Measurements from ENCODE around the gene ZFHX2. TPM values are rescaled to one million over a fixed set of nuclear protein-coding genes. Genes with fewer than 3 reads are reported as not detected.
A peak's percentile ranks its signal among the peaks of the same experiment; 100 is the strongest.

ZFHX2 gene
- total and polyA plus RNA-seq, 3 donors from 2014 or later = 9.2 to 34.3 (median 21.2) TPM

GRCh38 chr14:23485326-23485725 is 66.2 kb downstream of the ZFHX2 start:
- DNase-seq = no peak
- 79 to 92% methylated on average over 4 of the region's 4 CpGs for whole genome bisulfite sequencing, 2 donors
- Histone ChIP-seq H3K9me3 (no peaks in the 10 kb centered on the region), H3K27me3 (no peaks in the 10 kb centered on the region), H3K27ac (no peak overlapping the region), H3K4me1 (no peaks in the 10 kb centered on the region), H3K36me3 (ENCODE audit: low read depth, missing control alignments) (no peaks in the 10 kb centered on the region), H3K4me3 (no peak overlapping the region)
- intact Hi-C loops (cut with DNase I; ENCODE audit: low total_unique reads) = loop anchor here (10.0 kb wide), 1 partner anchor 59 kb away; no protein-coding TSS in a partner anchor
- TF ChIP-seq CTCF (IDR thresholded peaks at IDR 0.05) (no peak), POLR2A (IDR thresholded peaks at IDR 0.05) (no peak)

- Histone ChIP-seq H3K4me1 (no peaks in the 10 kb centered on the region), H3K27ac (no peak overlapping the region), H3K36me3 (ENCODE audit: low read depth, missing control alignments) (no peaks in the 10 kb centered on the region), H3K27me3 (no peaks in the 10 kb centered on the region), H3K4me3 (no peak overlapping the region), H3K9me3 (no peaks in the 10 kb centered on the region)
- peak; percentile 28 for DNase-seq
- WGBS, 2 donors = 59 to 61% methylated on average over 9 of the region's 9 CpGs
- intact Hi-C loops (cut with DNase I; ENCODE audit: low total_unique reads) = loop anchor here (10.0 kb wide), 1 partner anchor 61 kb away; no protein-coding TSS in a partner anchor
- TF ChIP-seq CTCF (IDR thresholded peaks at IDR 0.05) (peak in 2 of 3 experiments; percentile 6 to 14), POLR2A (IDR thresholded peaks at IDR 0.05) (no peak)
Observed at GRCh38 chr14:23483236-23483854, 68.2 kb downstream of the ZFHX2 start.

- no peak overlapping the region for H3K4me3 ChIP-seq
- no peaks in the 10 kb centered on the region for H3K27me3 ChIP-seq
- no peaks in the 10 kb centered on the region for H3K4me1 ChIP-seq
- TF ChIP-seq POLR2A (IDR thresholded peaks at IDR 0.05) (no peak), CTCF (IDR thresholded peaks at IDR 0.05) (no peak)
- DNase-seq = no peak
- intact Hi-C loops (cut with DNase I; ENCODE audit: low total_unique reads) = loop anchor here (10.0 kb wide), 1 partner anchor 62 kb away; no protein-coding TSS in a partner anchor
- no peaks in the 10 kb centered on the region for H3K9me3 ChIP-seq
- H3K27ac ChIP-seq = no peak overlapping the region
- H3K36me3 ChIP-seq (ENCODE audit: low read depth, missing control alignments) = no peaks in the 10 kb centered on the region
Observed at GRCh38 chr14:23482823-23483148, 68.8 kb downstream of the ZFHX2 start.

- intact Hi-C loops (cut with DNase I; ENCODE audit: low total_unique reads) = loop anchor here (10.0 kb wide), 1 partner anchor 63 kb away; no protein-coding TSS in a partner anchor
- Histone ChIP-seq H3K27ac (no peak overlapping the region), H3K27me3 (no peaks in the 10 kb centered on the region), H3K36me3 (ENCODE audit: low read depth, missing control alignments) (no peaks in the 10 kb centered on the region), H3K4me1 (no peaks in the 10 kb centered on the region), H3K4me3 (no peak overlapping the region), H3K9me3 (no peaks in the 10 kb centered on the region)
- TF ChIP-seq CTCF (IDR thresholded peaks at IDR 0.05) = no peak
- no peak for TF ChIP-seq POLR2A (IDR thresholded peaks at IDR 0.05)
- no peak for DNase-seq
- WGBS, 2 donors = 63 to 64% methylated on average over 7 of the region's 7 CpGs
Observed at GRCh38 chr14:23481979-23482822, 69.4 kb downstream of the ZFHX2 start.

Measured in testis (tissue), 3 donors.